H9 (cell line): Measurements from ENCODE around the gene EPHB2. TPM values are rescaled to one million over a fixed set of nuclear protein-coding genes. Genes with fewer than 3 reads are reported as not detected.

Experiments
- DNase-seq: peaks from one replicate; pipeline ENCODE4 v3.0.0-alpha.2; 2017
- H2AFZ ChIP-seq: one replicate; pipeline ENCODE4 v1.6.1; 2013; ENCODE audit warnings: mild to moderate bottlenecking, low read length, control low read depth, moderate library complexity
- H2AK5ac ChIP-seq: 2 replicates; pipeline ENCODE4 v1.6.1; 2013; ENCODE audit warnings: low read length, control low read depth, mixed read lengths; ENCODE audit not compliant: insufficient read length
- H2BK120ac ChIP-seq: one replicate; pipeline ENCODE4 v1.6.1; 2013; ENCODE audit warnings: low read depth, mild to moderate bottlenecking, low read length, control low read depth, inconsistent platforms; ENCODE audit not compliant: poor library complexity, severe bottlenecking
- H2BK12ac ChIP-seq: 2 replicates; pipeline ENCODE4 v1.6.1; 2013; ENCODE audit warnings: low read length, control low read depth, mixed read lengths, low read depth; ENCODE audit not compliant: insufficient read length
- H2BK15ac ChIP-seq: 2 replicates; pipeline ENCODE4 v1.6.1; 2013; ENCODE audit warnings: low read depth, low read length, control low read depth
- H2BK20ac ChIP-seq: one replicate; pipeline ENCODE4 v1.6.1; 2013; ENCODE audit warnings: low read depth, mild to moderate bottlenecking, low read length, control low read depth, inconsistent platforms; ENCODE audit not compliant: poor library complexity, severe bottlenecking
- H2BK5ac ChIP-seq: 2 replicates; pipeline ENCODE4 v1.6.1; 2013; ENCODE audit warnings: low read length, control low read depth, mixed read lengths; ENCODE audit not compliant: insufficient read length
- H3K14ac ChIP-seq: 2 replicates; pipeline ENCODE4 v1.6.1; 2013; ENCODE audit warnings: low read length, control low read depth; ENCODE audit not compliant: insufficient read depth
- H3K18ac ChIP-seq: 2 replicates; pipeline ENCODE4 v1.6.1; 2013; ENCODE audit warnings: low read depth, mild to moderate bottlenecking, mixed read lengths, low read length, control low read depth; ENCODE audit not compliant: insufficient read length
- H3K23ac ChIP-seq: 2 replicates; pipeline ENCODE4 v1.6.1; 2013; ENCODE audit warnings: low read length, control low read depth, mixed read lengths, low read depth; ENCODE audit not compliant: insufficient read length
- H3K23me2 ChIP-seq: 2 replicates; pipeline ENCODE4 v1.6.1; 2013; ENCODE audit warnings: low read depth, mild to moderate bottlenecking, mixed read lengths, low read length, control low read depth; ENCODE audit not compliant: insufficient read length, poor library complexity, severe bottlenecking
- H3K27ac ChIP-seq: 2 replicates; pipeline ENCODE4 v1.5.1; 2013; ENCODE audit warnings: low read length, control low read depth, mixed read lengths, low read depth; ENCODE audit not compliant: insufficient read length
- H3K27me3 ChIP-seq: 2 replicates; pipeline ENCODE4 v1.6.1; 2013; ENCODE audit warnings: low read length, control low read depth, inconsistent platforms; ENCODE audit not compliant: insufficient read depth
- H3K4ac ChIP-seq: 2 replicates; pipeline ENCODE4 v1.6.1; 2013; ENCODE audit warnings: low read depth, mild to moderate bottlenecking, control low read depth, inconsistent platforms, low read length, moderate library complexity
- H3K4me1 ChIP-seq: 2 replicates; pipeline ENCODE4 v1.6.1; 2013; ENCODE audit warnings: low read length, control low read depth, inconsistent platforms; ENCODE audit not compliant: insufficient read depth
- H3K4me2 ChIP-seq: 2 replicates; pipeline ENCODE4 v1.6.1; 2013; ENCODE audit warnings: low read length, control low read depth, mixed read lengths; ENCODE audit not compliant: insufficient read length, insufficient read depth
- H3K56ac ChIP-seq: 2 replicates; pipeline ENCODE4 v1.6.1; 2013; ENCODE audit warnings: low read depth, mild to moderate bottlenecking, mixed read lengths, low read length, control low read depth; ENCODE audit not compliant: insufficient read length
- H3K79me1 ChIP-seq: 2 replicates; pipeline ENCODE4 v1.6.1; 2013; ENCODE audit warnings: low read depth, mild to moderate bottlenecking, moderate library complexity, low read length, control low read depth, inconsistent platforms; ENCODE audit not compliant: insufficient read depth, poor library complexity, severe bottlenecking
- H3K79me2 ChIP-seq: 2 replicates; pipeline ENCODE4 v1.6.1; 2013; ENCODE audit warnings: low read length, control low read depth, inconsistent platforms; ENCODE audit not compliant: insufficient read depth
- H3K9ac ChIP-seq: 2 replicates; pipeline ENCODE4 v1.6.1; 2013; ENCODE audit warnings: low read length, control low read depth, mixed read lengths; ENCODE audit not compliant: insufficient read length; ENCODE audit errors: extremely low read depth
- H3K9me3 ChIP-seq: one replicate; pipeline ENCODE4 v1.6.1; 2013; ENCODE audit warnings: low read depth, low read length, inconsistent platforms; ENCODE audit not compliant: control insufficient read depth
- H3T11ph ChIP-seq: one replicate; pipeline ENCODE4 v1.6.1; 2013; ENCODE audit warnings: mild to moderate bottlenecking, low read length, control low read depth, inconsistent platforms
- H4K20me1 ChIP-seq: one replicate; pipeline ENCODE4 v1.6.1; 2013; ENCODE audit not compliant: control insufficient read depth, insufficient read length, insufficient read depth
- H4K5ac ChIP-seq: 2 replicates; pipeline ENCODE4 v1.6.1; 2013; ENCODE audit warnings: low read depth, mild to moderate bottlenecking, mixed read lengths, low read length, control low read depth; ENCODE audit not compliant: insufficient read length
- H4K8ac ChIP-seq: replicated peaks from 2 replicates; pipeline ENCODE4 v1.6.1; 2013; ENCODE audit warnings: low read length, control low read depth, mixed read lengths, low read depth; ENCODE audit not compliant: insufficient read length
- H4K91ac ChIP-seq: 2 replicates; pipeline ENCODE4 v1.6.1; 2013; ENCODE audit warnings: low read depth, mild to moderate bottlenecking, moderate library complexity, mixed read lengths, low read length, control low read depth; ENCODE audit not compliant: insufficient read length
- H3K27ac Mint-ChIP-seq, 3 experiments: 2 replicates in 2 of 3; 3 replicates in 1 of 3; pipeline ENCODE4 v1.8.0; 2020 to 2021; ENCODE audit warnings: mixed read lengths in 3 of 3, mild to moderate bottlenecking in 1 of 3, moderate library complexity in 1 of 3
- H3K27me3 Mint-ChIP-seq: 2 replicates; pipeline ENCODE4 v1.8.0; 2021; ENCODE audit warnings: low read depth, mild to moderate bottlenecking, moderate library complexity, mixed read lengths
- H3K36me3 Mint-ChIP-seq, 3 experiments: 2 replicates in 2 of 3; 3 replicates in 1 of 3; pipeline ENCODE4 v1.8.0; 2020 to 2021; ENCODE audit warnings: low read depth in 3 of 3, mixed read lengths in 3 of 3; ENCODE audit not compliant: insufficient read depth in 1 of 3
- H3K4me1 Mint-ChIP-seq, 2 experiments: 2 replicates each; pipeline ENCODE4 v1.8.0; 2020; ENCODE audit warnings: mixed read lengths in 2 of 2
- H3K4me3 Mint-ChIP-seq, 2 experiments: 2 replicates in 1 of 2; 3 replicates in 1 of 2; pipeline ENCODE4 v1.8.0; 2020 to 2021; ENCODE audit warnings: mild to moderate bottlenecking in 2 of 2, mixed read lengths in 2 of 2, moderate library complexity in 1 of 2
- H3K9me3 Mint-ChIP-seq, 2 experiments: 2 replicates in 1 of 2; 3 replicates in 1 of 2; pipeline ENCODE4 v1.8.0; 2020; ENCODE audit warnings: mild to moderate bottlenecking in 2 of 2, mixed read lengths in 2 of 2, moderate library complexity in 1 of 2
- CTCF ChIP-seq: fragments of 200-600 bp; sonication (generic); conservative IDR thresholded peaks from 3 replicates; pipeline ENCODE4 v1.8.0; 2021; ENCODE audit warnings: antibody characterized with exemption, mild to moderate bottlenecking
- WGBS: extraction: QIAGEN DNeasy Blood & Tissue Kit; methylation state at CpG from one replicate; pipeline ENCODE4 v1.1.7; 2013; ENCODE audit warnings: missing lambda C conversion rate, low lambda C conversion rate, mixed read lengths; ENCODE audit not compliant: insufficient read length; ENCODE audit errors: extremely low coverage; 5-methylcytosine and 5-hydroxymethylcytosine counted together
- total RNA-seq: library from RNA; stranded (reverse); gene quantifications from 2 replicates; pipeline ENCODE4 v1.2.1, GENCODE V29; 2021

EPHB2 gene
- total RNA-seq, 1 experiment from 2014 or later: 9.5 TPM

DNA sequence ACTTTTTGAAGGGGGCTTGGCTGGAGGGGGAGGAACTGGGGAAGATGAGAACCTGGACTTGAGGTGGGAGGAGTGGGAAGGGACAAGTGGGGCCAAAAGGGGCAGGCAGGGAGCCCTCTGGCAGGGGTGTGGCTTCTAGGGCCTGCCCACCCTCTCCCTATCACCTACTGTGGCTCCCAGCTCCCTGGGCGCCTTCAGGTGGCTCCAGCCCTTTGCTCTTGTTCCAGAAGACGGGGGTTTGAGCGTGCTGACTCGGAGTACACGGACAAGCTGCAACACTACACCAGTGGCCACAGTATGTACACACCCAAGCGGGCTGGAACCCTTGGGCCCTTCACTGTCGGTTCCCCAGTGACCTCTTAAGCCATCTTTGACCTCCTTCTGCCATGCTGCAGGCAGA lies 185.5 kb downstream of the EPHB2 start:
- Mint-ChIP-seq H3K4me1 (peaks cover 0 to 4% of the 10 kb centered on the region in 2 experiments; a peak in 1 of 4 replicates), H3K36me3 (peaks cover 2 to 15% (median 11%) of the 10 kb centered on the region in 3 experiments; a peak in 6 of 7 replicates), H3K27me3 (peaks cover 7% of the 10 kb centered on the region; the same call in 1 of the 2 replicates), H3K27ac (no peak overlapping the region; a peak in 1 of 7 replicates), H3K4me3 (no peak overlapping the region), H3K9me3 (no peaks in the 10 kb centered on the region)
- H3K56ac ChIP-seq: no peak overlapping the region
- H3K4ac ChIP-seq: no peak overlapping the region
- no peak overlapping the region for H3K27ac ChIP-seq
- TF ChIP-seq CTCF: no peak
- no peak overlapping the region for H4K8ac ChIP-seq
- no peaks in the 10 kb centered on the region for H3K27me3 ChIP-seq
- no peaks in the 10 kb centered on the region; the same call in 1 of the 2 replicates for H3K79me2 ChIP-seq
- no peak overlapping the region for H3K9ac ChIP-seq
- H4K91ac ChIP-seq: no peak overlapping the region
- no peak overlapping the region for H2AFZ ChIP-seq
- H2BK15ac ChIP-seq: no peak overlapping the region
- no peak overlapping the region for H2BK20ac ChIP-seq
- no peak overlapping the region for H3K4me2 ChIP-seq
- H3T11ph ChIP-seq: no peak overlapping the region
- H4K20me1 ChIP-seq: no peaks in the 10 kb centered on the region
- no peaks in the 10 kb centered on the region for H3K79me1 ChIP-seq
- no peak overlapping the region for H4K5ac ChIP-seq
- WGBS: no CpG with 5 or more reads among the region's 7 CpGs
- H2BK5ac ChIP-seq: no peak overlapping the region
- H3K18ac ChIP-seq: no peak overlapping the region
- H2BK120ac ChIP-seq: no peak overlapping the region
- no peak for DNase-seq
- no peak overlapping the region for H2BK12ac ChIP-seq
- no peaks in the 10 kb centered on the region for H3K23me2 ChIP-seq
- H3K4me1 ChIP-seq: no peaks in the 10 kb centered on the region
- no peaks in the 10 kb centered on the region for H3K9me3 ChIP-seq
- H3K14ac ChIP-seq: no peak overlapping the region; the same call in 1 of the 2 replicates
- H3K23ac ChIP-seq: no peak overlapping the region
- H2AK5ac ChIP-seq: no peak overlapping the region
